ENCODE measurements around the gene CD47. TPM values are rescaled to one million over a fixed set of nuclear protein-coding genes. Genes with fewer than 3 reads are reported as not detected.

Gene CD47
- total RNA-seq, 1 experiment from 2014 or later, result 34.7 TPM

- H3K9me3 ChIP-seq (ENCODE audit: low read depth, low read length, poor library complexity, severe bottlenecking), result no peaks in the 10 kb centered on the region
- peaks cover 7% of the 10 kb centered on the region for H3K4me1 ChIP-seq (ENCODE audit: insufficient read depth, low read length, poor library complexity, severe bottlenecking)
- no peak overlapping the region for H3K4me3 ChIP-seq (ENCODE audit: low read depth, low read length, poor library complexity, severe bottlenecking)
- H3K36me3 ChIP-seq (ENCODE audit: insufficient read depth, low read length, poor library complexity, severe bottlenecking), result no peaks in the 10 kb centered on the region
- no peak overlapping the region for H3K27ac ChIP-seq (ENCODE audit: low read depth, low read length, poor library complexity, severe bottlenecking)
- H3K27me3 ChIP-seq (replicated peaks; ENCODE audit: insufficient read depth, low read depth, low read length, poor library complexity), result no peaks in the 10 kb centered on the region
- CTCF ChIA-PET, result no interaction called here
- intact Hi-C loops (cut with micrococcal nuclease; ENCODE audit: unreplicated experiment), result no loop called here
- POLR2A ChIA-PET (ENCODE audit: low non-redundant PET), result no interaction called here
- DNase-seq (ENCODE audit: low spot score), result no peak
- BruUV-seq (replicated peaks), result no TSS peak
- TF ChIP-seq, protein P1, sequence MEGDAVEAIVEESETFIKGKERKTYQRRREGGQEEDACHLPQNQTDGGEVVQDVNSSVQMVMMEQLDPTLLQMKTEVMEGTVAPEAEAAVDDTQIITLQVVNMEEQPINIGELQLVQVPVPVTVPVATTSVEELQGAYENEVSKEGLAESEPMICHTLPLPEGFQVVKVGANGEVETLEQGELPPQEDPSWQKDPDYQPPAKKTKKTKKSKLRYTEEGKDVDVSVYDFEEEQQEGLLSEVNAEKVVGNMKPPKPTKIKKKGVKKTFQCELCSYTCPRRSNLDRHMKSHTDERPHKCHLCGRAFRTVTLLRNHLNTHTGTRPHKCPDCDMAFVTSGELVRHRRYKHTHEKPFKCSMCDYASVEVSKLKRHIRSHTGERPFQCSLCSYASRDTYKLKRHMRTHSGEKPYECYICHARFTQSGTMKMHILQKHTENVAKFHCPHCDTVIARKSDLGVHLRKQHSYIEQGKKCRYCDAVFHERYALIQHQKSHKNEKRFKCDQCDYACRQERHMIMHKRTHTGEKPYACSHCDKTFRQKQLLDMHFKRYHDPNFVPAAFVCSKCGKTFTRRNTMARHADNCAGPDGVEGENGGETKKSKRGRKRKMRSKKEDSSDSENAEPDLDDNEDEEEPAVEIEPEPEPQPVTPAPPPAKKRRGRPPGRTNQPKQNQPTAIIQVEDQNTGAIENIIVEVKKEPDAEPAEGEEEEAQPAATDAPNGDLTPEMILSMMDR (conservative IDR thresholded peaks at IDR 0.05; ENCODE audit: low read depth, low read length), result no peak
- no peak for TF ChIP-seq EZH2 (IDR thresholded peaks at IDR 0.05; ENCODE audit: borderline replicate concordance, low read depth, low read length, poor library complexity, severe bottlenecking)
Observed at GRCh38 chr3:108127301-108127988, 36.6 kb upstream of the CD47 start.

- ChIA-PET CTCF (no interaction called here), POLR2A (ENCODE audit: low non-redundant PET) (no interaction called here)
- peaks cover 7% of the 10 kb centered on the region for H3K4me1 ChIP-seq (ENCODE audit: insufficient read depth, low read length, poor library complexity, severe bottlenecking)
- intact Hi-C loops (cut with micrococcal nuclease; ENCODE audit: unreplicated experiment), result no loop called here
- TF ChIP-seq, protein P1 (conservative IDR thresholded peaks at IDR 0.05; ENCODE audit: low read depth, low read length), result no peak
- no peak for TF ChIP-seq EZH2 (IDR thresholded peaks at IDR 0.05; ENCODE audit: borderline replicate concordance, low read depth, low read length, poor library complexity, severe bottlenecking)
- no peak overlapping the region for H3K27ac ChIP-seq (ENCODE audit: low read depth, low read length, poor library complexity, severe bottlenecking)
- no peaks in the 10 kb centered on the region for H3K36me3 ChIP-seq (ENCODE audit: insufficient read depth, low read length, poor library complexity, severe bottlenecking)
- H3K4me3 ChIP-seq (ENCODE audit: low read depth, low read length, poor library complexity, severe bottlenecking), result no peak overlapping the region
- H3K9me3 ChIP-seq (ENCODE audit: low read depth, low read length, poor library complexity, severe bottlenecking), result no peaks in the 10 kb centered on the region
- no peak for DNase-seq (ENCODE audit: low spot score)
- no peaks in the 10 kb centered on the region for H3K27me3 ChIP-seq (replicated peaks; ENCODE audit: insufficient read depth, low read depth, low read length, poor library complexity)
- BruUV-seq (replicated peaks), result no TSS peak
Observed at GRCh38 chr3:108126348-108126747, 35.5 kb upstream of the CD47 start.

GRCh38 chr3:108125550-108126071 is 34.8 kb upstream of the CD47 start:
- ChIA-PET POLR2A (ENCODE audit: low non-redundant PET) (no interaction called here), CTCF (no interaction called here)
- H3K4me3 ChIP-seq (ENCODE audit: low read depth, low read length, poor library complexity, severe bottlenecking), result no peak overlapping the region

More at GRCh38 chr3:108125550-108126071, 34.8 kb upstream of the CD47 start:
- H3K9me3 ChIP-seq (ENCODE audit: low read depth, low read length, poor library complexity, severe bottlenecking), result no peaks in the 10 kb centered on the region
- no peaks in the 10 kb centered on the region for H3K36me3 ChIP-seq (ENCODE audit: insufficient read depth, low read length, poor library complexity, severe bottlenecking)
- no peak for TF ChIP-seq EZH2 (IDR thresholded peaks at IDR 0.05; ENCODE audit: borderline replicate concordance, low read depth, low read length, poor library complexity, severe bottlenecking)
- TF ChIP-seq, protein P1 (conservative IDR thresholded peaks at IDR 0.05; ENCODE audit: low read depth, low read length), result no peak
- DNase-seq (ENCODE audit: low spot score), result no peak
- no TSS peak for BruUV-seq (replicated peaks)
- H3K27ac ChIP-seq (ENCODE audit: low read depth, low read length, poor library complexity, severe bottlenecking), result no peak overlapping the region
- H3K4me1 ChIP-seq (ENCODE audit: insufficient read depth, low read length, poor library complexity, severe bottlenecking), result peaks cover 7% of the 10 kb centered on the region
- intact Hi-C loops (cut with micrococcal nuclease; ENCODE audit: unreplicated experiment), result no loop called here
- H3K27me3 ChIP-seq (replicated peaks; ENCODE audit: insufficient read depth, low read depth, low read length, poor library complexity), result no peaks in the 10 kb centered on the region

Measured in A673 (cell line).